Brain microvascular endothelial cell (primary cell): ENCODE results near the gene PDE3A.
A peak's percentile ranks its signal among the peaks of the same experiment; 100 is the strongest.

ENCODE experiments used
- DNase-seq: peaks from one replicate; pipeline ENCODE4 v3.0.0-alpha.2; 2020
- H3K27ac ChIP-seq: fragments of 250-450 bp; sonication (Bioruptor Pico); 2 replicates; pipeline ENCODE4 v1.5.1; 2020; ENCODE audit warnings: mild to moderate bottlenecking, moderate library complexity
- H3K27me3 ChIP-seq: fragments of 250-450 bp; sonication (Bioruptor Pico); replicated peaks from 2 replicates; pipeline ENCODE4 v1.5.1; 2020; ENCODE audit warnings: mild to moderate bottlenecking
- H3K36me3 ChIP-seq: fragments of 250-450 bp; sonication (Bioruptor Pico); replicated peaks from 2 replicates; pipeline ENCODE4 v1.5.1; 2020; ENCODE audit warnings: mild to moderate bottlenecking
- H3K4me3 ChIP-seq: 2 replicates; pipeline ENCODE4 v1.5.1; 2011; ENCODE audit warnings: low read depth, mild to moderate bottlenecking, control low read depth, low read length, moderate library complexity
- in situ Hi-C: cut with HindIII; loops from 2 replicates; pipeline ENCODE4 v1.10.0; 2017; ENCODE audit warnings: low sequenced_read_pairs, low pct_ligation_motif_present
- TF ChIP-seq, protein P1 (sequence below): IDR thresholded peaks from 2 replicates; pipeline ENCODE4 v1.5.1; 2011; ENCODE audit warnings: low read depth, mild to moderate bottlenecking, moderate library complexity, low read length, control low read depth, inconsistent platforms; ENCODE audit errors: missing control alignments

Gene PDE3A

DNA sequence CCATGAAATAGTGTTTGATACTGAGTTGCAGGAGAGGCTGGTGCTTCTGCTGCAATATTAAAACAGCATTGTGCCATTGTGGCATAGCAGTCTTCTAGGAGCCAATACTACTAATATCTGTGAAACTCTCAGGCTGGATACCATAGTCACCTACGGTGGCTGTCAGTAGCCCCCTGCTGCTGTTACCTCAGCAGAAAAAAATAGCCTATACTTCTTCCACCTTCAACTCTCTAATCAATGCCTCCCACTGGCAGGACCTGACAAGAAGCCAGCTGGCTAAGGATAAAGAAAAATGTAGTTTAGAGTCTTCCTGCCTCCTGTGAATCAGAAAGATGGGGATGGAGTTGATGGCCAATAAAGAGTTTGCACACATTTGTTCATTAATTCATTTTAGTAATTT is 91.6 kb downstream of the PDE3A start:
- DNase-seq: no peak
- TF ChIP-seq, protein P1, sequence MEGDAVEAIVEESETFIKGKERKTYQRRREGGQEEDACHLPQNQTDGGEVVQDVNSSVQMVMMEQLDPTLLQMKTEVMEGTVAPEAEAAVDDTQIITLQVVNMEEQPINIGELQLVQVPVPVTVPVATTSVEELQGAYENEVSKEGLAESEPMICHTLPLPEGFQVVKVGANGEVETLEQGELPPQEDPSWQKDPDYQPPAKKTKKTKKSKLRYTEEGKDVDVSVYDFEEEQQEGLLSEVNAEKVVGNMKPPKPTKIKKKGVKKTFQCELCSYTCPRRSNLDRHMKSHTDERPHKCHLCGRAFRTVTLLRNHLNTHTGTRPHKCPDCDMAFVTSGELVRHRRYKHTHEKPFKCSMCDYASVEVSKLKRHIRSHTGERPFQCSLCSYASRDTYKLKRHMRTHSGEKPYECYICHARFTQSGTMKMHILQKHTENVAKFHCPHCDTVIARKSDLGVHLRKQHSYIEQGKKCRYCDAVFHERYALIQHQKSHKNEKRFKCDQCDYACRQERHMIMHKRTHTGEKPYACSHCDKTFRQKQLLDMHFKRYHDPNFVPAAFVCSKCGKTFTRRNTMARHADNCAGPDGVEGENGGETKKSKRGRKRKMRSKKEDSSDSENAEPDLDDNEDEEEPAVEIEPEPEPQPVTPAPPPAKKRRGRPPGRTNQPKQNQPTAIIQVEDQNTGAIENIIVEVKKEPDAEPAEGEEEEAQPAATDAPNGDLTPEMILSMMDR: no peak
- Histone ChIP-seq H3K27ac (no peak overlapping the region), H3K27me3 (no peaks in the 10 kb centered on the region), H3K4me3 (no peak overlapping the region), H3K36me3 (no peaks in the 10 kb centered on the region)
- in situ Hi-C loops: no loop called here

DNA sequence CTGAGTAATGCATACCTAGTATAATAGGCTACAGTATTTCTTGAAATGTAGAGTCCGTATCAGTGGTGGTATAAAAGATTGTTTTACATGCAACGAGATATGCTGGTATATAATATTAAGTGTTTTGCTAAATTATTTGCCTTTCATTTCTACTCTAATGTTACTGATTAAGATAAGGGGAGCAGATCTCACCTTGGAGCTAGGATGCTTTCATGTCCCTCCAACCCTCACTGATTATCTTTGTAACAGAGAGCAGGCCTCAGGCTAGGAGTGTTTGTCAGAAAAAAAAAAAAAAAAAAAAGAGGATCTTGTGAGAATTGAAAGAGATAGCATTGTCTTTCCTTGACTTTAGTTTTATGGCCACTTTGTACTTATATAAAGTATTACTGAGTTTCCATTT is 92.6 kb downstream of the PDE3A start:
- TF ChIP-seq, protein P1: no peak
- H3K27me3 ChIP-seq: no peaks in the 10 kb centered on the region
- in situ Hi-C loops: no loop called here
- no peak for DNase-seq
- H3K27ac ChIP-seq: no peak overlapping the region
- no peak overlapping the region for H3K4me3 ChIP-seq
- H3K36me3 ChIP-seq: no peaks in the 10 kb centered on the region

DNA sequence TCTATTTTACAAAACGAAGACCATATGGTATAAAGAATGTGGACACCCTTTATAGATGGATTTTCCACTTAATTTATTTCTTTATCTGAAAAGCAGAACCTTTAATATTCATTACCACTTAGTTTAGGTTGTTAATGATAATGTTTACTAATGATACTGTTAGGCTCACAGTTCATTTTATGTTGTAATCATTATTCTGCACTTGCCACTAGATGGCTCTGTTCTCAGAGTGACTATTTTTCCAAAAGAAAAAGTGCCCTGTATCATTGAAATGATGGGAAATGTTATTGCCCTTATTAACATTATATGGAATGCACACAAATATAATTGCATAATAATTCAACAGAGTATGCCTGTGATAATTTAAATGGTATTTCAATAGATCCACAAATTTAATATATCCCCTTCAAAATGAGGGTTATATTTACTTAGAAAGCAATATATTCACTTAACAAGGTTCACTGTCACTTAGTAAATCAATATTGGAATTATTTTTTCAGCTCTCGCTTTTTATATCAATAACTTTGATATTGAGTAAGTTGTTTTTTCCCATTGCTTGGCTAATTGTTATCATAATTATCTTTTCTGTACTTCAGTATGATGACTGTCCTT is 95.7 kb downstream of the PDE3A start:
- Histone ChIP-seq H3K4me3 (no peak overlapping the region), H3K27ac (no peak overlapping the region), H3K27me3 (no peaks in the 10 kb centered on the region), H3K36me3 (no peaks in the 10 kb centered on the region)
- TF ChIP-seq, protein P1: peak; percentile 54
- DNase-seq: no peak
- in situ Hi-C loops: no loop called here

DNA sequence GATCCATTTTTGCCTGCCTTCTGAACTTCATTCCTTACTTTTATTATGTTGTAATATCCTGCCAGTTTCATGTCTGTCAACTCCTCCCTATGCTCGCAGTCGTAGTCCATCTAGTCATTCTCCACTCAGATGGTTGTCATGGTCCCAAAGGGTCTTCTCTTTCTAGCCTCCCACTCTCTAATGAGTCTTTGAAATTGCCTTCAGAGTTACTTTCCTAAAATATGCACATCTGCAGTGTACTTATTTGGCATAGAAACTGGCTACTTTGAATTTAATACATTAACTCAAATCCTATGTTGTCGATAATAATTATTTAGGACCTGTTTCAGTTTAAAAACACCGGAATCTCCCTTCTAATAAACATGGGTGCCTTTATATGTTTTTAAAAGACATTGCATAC is 101.0 kb downstream of the PDE3A start:
- TF ChIP-seq, protein P1: no peak
- Histone ChIP-seq H3K27ac (no peak overlapping the region), H3K4me3 (no peak overlapping the region), H3K27me3 (no peaks in the 10 kb centered on the region), H3K36me3 (no peaks in the 10 kb centered on the region)
- no peak for DNase-seq
- in situ Hi-C loops: no loop called here

DNA sequence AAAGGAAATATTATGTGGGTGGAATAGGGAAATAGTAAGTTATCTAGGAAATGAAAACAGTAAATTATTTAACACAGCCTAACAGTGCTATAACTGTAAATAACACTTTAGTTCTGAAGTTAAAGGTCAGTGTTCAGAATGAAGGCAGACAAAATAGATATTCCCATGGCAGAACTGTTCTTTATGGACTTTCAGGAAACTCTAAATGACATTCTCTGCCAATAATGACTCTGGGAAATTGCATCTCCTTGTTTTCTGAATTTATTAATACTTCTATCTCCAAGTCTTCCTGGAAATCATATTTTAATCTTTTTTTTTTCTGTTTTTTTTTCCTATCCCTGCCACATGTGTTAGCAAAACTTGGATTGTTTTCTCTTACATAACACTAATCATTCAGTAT is 101.4 kb downstream of the PDE3A start:
- in situ Hi-C loops: no loop called here
- H3K27ac ChIP-seq: no peak overlapping the region
- no peak for DNase-seq

More for the DNA sequence above, 101.4 kb downstream of the PDE3A start:
- H3K4me3 ChIP-seq: no peak overlapping the region
- H3K27me3 ChIP-seq: no peaks in the 10 kb centered on the region
- H3K36me3 ChIP-seq: no peaks in the 10 kb centered on the region
- TF ChIP-seq, protein P1: no peak
